GM21515 (cell line): ENCODE data around the gene TOMM6.
"Not testable (repeated sequence)": the region's sequence is repeated elsewhere in the genome, so short reads cannot be mapped to it uniquely, and the experiment has no call there.

Experiments
- ATAC-seq: cut with Tn5 transposase; IDR thresholded peaks from one replicate; pipeline ENCODE4 v1.9.1; 2021; ENCODE audit not compliant: unreplicated experiment

TOMM6 gene

GRCh38 chr6:41783106-41783780 lies 4.3 kb upstream of the TOMM6 start:
- no peak for ATAC-seq

- ATAC-seq = no peak
Observed at GRCh38 chr6:41784581-41785171, 2.8 kb upstream of the TOMM6 start.

- no peak for ATAC-seq
Observed at GRCh38 chr6:41785254-41785653, 2.2 kb upstream of the TOMM6 start.

GRCh38 chr6:41785689-41786450 lies 1.6 kb upstream of the TOMM6 start:
- no peak for ATAC-seq

GRCh38 chr6:41786451-41787218 lies 859 bp upstream of the TOMM6 start:
- ATAC-seq = peak; percentile 48

- ATAC-seq = no peak
Observed at GRCh38 chr6:41789390-41789724, 1.9 kb downstream of the TOMM6 start.

- ATAC-seq = no peak
Observed at GRCh38 chr6:41790045-41790444, 2.6 kb downstream of the TOMM6 start.

GRCh38 chr6:41791305-41791704 lies 3.8 kb downstream of the TOMM6 start:
- ATAC-seq = no peak

GRCh38 chr6:41791984-41792383 lies 4.5 kb downstream of the TOMM6 start:
- no peak for ATAC-seq

- no peak for ATAC-seq
Observed at GRCh38 chr6:41796474-41796873, 9.0 kb downstream of the TOMM6 start.

- ATAC-seq = no peak
Observed at GRCh38 chr6:41798901-41799558, 11.5 kb downstream of the TOMM6 start.

GRCh38 chr6:41799559-41799911 lies 12.0 kb downstream of the TOMM6 start:
- ATAC-seq = no peak

- ATAC-seq = no peak
Observed at GRCh38 chr6:41801380-41801779, 13.9 kb downstream of the TOMM6 start.

- no peak for ATAC-seq
Observed at GRCh38 chr6:41805830-41806774, 18.6 kb downstream of the TOMM6 start.

GRCh38 chr6:41811095-41811494 lies 23.6 kb downstream of the TOMM6 start:
- no peak for ATAC-seq

- ATAC-seq = not testable (repeated sequence)
Observed at GRCh38 chr6:41811946-41812345, 24.5 kb downstream of the TOMM6 start.

GRCh38 chr6:41813469-41813868 lies 26.0 kb downstream of the TOMM6 start:
- no peak for ATAC-seq

- no peak for ATAC-seq
Observed at GRCh38 chr6:41813956-41814355, 26.5 kb downstream of the TOMM6 start.

GRCh38 chr6:41814629-41815028 lies 27.1 kb downstream of the TOMM6 start:
- no peak for ATAC-seq

- no peak for ATAC-seq
Observed at GRCh38 chr6:41815587-41815986, 28.1 kb downstream of the TOMM6 start.
